ENCODE results near the gene HOXC11.

- TF ChIP-seq CTCF (IDR thresholded peaks at IDR 0.05) (no peak), POLR2A (IDR thresholded peaks at IDR 0.05) (no peak)
Observed at GRCh38 chr12:53976172-53976822, 3.4 kb downstream of the HOXC11 start.
